Loucy (cell line): Measurements from ENCODE around the gene COX19.

Experiments used
- CTCF ChIP-seq: fragments of 200-600 bp; sonication (generic); conservative IDR thresholded peaks from 2 replicates; pipeline ENCODE4 v1.5.1; 2014; ENCODE audit warnings: mild to moderate bottlenecking, antibody characterized with exemption, low read length
- EZH2phosphoT487 ChIP-seq: fragments of 200-600 bp; IDR thresholded peaks from 2 replicates; pipeline ENCODE4 v1.6.1; 2018; ENCODE audit warnings: antibody characterized with exemption, mild to moderate bottlenecking, moderate library complexity, borderline replicate concordance

GRCh38 chr7:1016577-1017531 lies 41.5 kb upstream of the COX19 start:
- TF ChIP-seq CTCF (no peak), EZH2phosphoT487 (no peak)
